SK-N-SH (cell line): Measurements from ENCODE around the gene METTL15. TPM values are rescaled to one million over a fixed set of nuclear protein-coding genes. Genes with fewer than 3 reads are reported as not detected.

ENCODE experiments used
- CTCF ChIA-PET: fragments of 300-600, 350-600 bp; formaldehyde crosslinking; extraction: SDS; loops from one replicate; lab custom pipeline; 2021; lab: Yijun Ruan, JAX
- POLR2A ChIA-PET: fragments of 350-600 bp; sonication (Branson Sonifier 250); formaldehyde crosslinking; extraction: SDS; loops from one replicate; lab custom pipeline; 2020; ENCODE audit warnings: antibody characterized with exemption, inconsistent platforms; lab: Yijun Ruan, JAX
- DNase-seq: peaks from one replicate; pipeline ENCODE4 v3.0.0; 2012
- H2AFZ ChIP-seq: fragments of 200-600 bp; sonication (generic); 2 replicates; pipeline ENCODE4 v1.8.1; 2016; ENCODE audit warnings: antibody characterized with exemption, mild to moderate bottlenecking, low read depth
- H3F3A ChIP-seq: fragments of 200-600 bp; sonication (generic); replicated peaks from 2 replicates; pipeline ENCODE3; 2016; ENCODE audit warnings: antibody characterized with exemption, mild to moderate bottlenecking; ENCODE audit not compliant: insufficient read depth
- H3K27ac ChIP-seq, 2 experiments: fragments of 200-500 bp in 1 of 2; fragments of 200-600 bp in 1 of 2; sonication (Bioruptor generic) in 1 of 2; sonication (generic), shearing (Covaris generic) in 1 of 2; 2 replicates each; pipeline versions ENCODE4 v1.5.1 to v1.6.1; 2014 to 2016; ENCODE audit warnings: low read depth in 2 of 2, inconsistent platforms in 1 of 2, low read length in 1 of 2, mild to moderate bottlenecking in 1 of 2, mixed read lengths in 1 of 2
- H3K27me3 ChIP-seq: fragments of 200-600 bp; sonication (generic), shearing (Covaris generic); 2 replicates; pipeline ENCODE4 v1.6.1; 2016; ENCODE audit warnings: mixed run types; ENCODE audit not compliant: insufficient read depth
- H3K36me3 ChIP-seq, 2 experiments: fragments of 200-500 bp in 1 of 2; fragments of 200-600 bp in 1 of 2; sonication (Bioruptor generic) in 1 of 2; sonication (generic) in 1 of 2; replicated peaks in 1 of 2; 2 replicates each; pipeline versions ENCODE3 to v1.5.1; 2014 to 2016; ENCODE audit warnings: low read length in 1 of 2, mild to moderate bottlenecking in 1 of 2; ENCODE audit not compliant: insufficient read depth in 2 of 2, control insufficient read depth in 1 of 2
- H3K4me1 ChIP-seq, 2 experiments: fragments of 200-500 bp in 1 of 2; fragments of 200-600 bp in 1 of 2; sonication (Bioruptor generic) in 1 of 2; sonication (generic), shearing (Covaris generic) in 1 of 2; 2 replicates each; pipeline versions ENCODE4 v1.5.1 to v1.6.1; 2014 to 2016; ENCODE audit warnings: low read depth in 1 of 2, low read length in 1 of 2, mixed run types in 1 of 2; ENCODE audit not compliant: insufficient read depth in 2 of 2, control insufficient read depth in 1 of 2
- H3K4me2 ChIP-seq: fragments of 200-600 bp; sonication (generic), shearing (Covaris generic); 2 replicates; pipeline ENCODE4 v1.6.1; 2017; ENCODE audit warnings: mixed run types
- H3K4me3 ChIP-seq, 2 experiments: fragments of 200-500 bp in 1 of 2; fragments of 200-600 bp in 1 of 2; sonication (Bioruptor generic) in 1 of 2; sonication (generic), shearing (Covaris generic) in 1 of 2; 2 replicates each; pipeline versions ENCODE4 v1.5.1 to v1.8.1; 2014 to 2016; ENCODE audit warnings: low read depth in 2 of 2, inconsistent platforms in 1 of 2, low read length in 1 of 2, mild to moderate bottlenecking in 1 of 2, mixed read lengths in 1 of 2, moderate library complexity in 1 of 2
- H3K79me2 ChIP-seq: fragments of 200-600 bp; sonication (generic); 2 replicates; pipeline ENCODE4 v1.8.1; 2017; ENCODE audit warnings: mild to moderate bottlenecking; ENCODE audit not compliant: insufficient read depth
- H3K9ac ChIP-seq: fragments of 200-600 bp; sonication (generic); 2 replicates; pipeline ENCODE4 v1.6.1; 2017; ENCODE audit warnings: mixed run types
- H3K9me2 ChIP-seq: fragments of 200-600 bp; sonication (generic); 2 replicates; pipeline ENCODE4 v1.6.1; 2017; ENCODE audit warnings: mixed run types
- H3K9me3 ChIP-seq: fragments of 200-600 bp; sonication (generic); 2 replicates; pipeline ENCODE4 v1.6.1; 2017; ENCODE audit warnings: mixed run types, mild to moderate bottlenecking, moderate library complexity
- H4K20me1 ChIP-seq: fragments of 200-600 bp; sonication (generic); 2 replicates; pipeline ENCODE4 v1.6.1; 2017; ENCODE audit warnings: mild to moderate bottlenecking, mixed run types; ENCODE audit not compliant: insufficient read depth
- CHD2 ChIP-seq: fragments of 150-350 bp; IDR thresholded peaks from 2 replicates; pipeline ENCODE4 v1.6.1; 2018; ENCODE audit warnings: low read length; ENCODE audit not compliant: partially characterized antibody
- ELF1 ChIP-seq: IDR thresholded peaks from 2 replicates; pipeline ENCODE4 v1.4.0; 2012
- GABPA ChIP-seq: IDR thresholded peaks from 2 replicates; pipeline ENCODE4 v1.4.0; 2012; ENCODE audit warnings: low read depth, mild to moderate bottlenecking
- JUND ChIP-seq: IDR thresholded peaks from 2 replicates; pipeline ENCODE4 v1.4.0; 2012
- NFIC ChIP-seq: IDR thresholded peaks from 2 replicates; pipeline ENCODE4 v1.4.0; 2012; ENCODE audit warnings: borderline replicate concordance
- NRF1 ChIP-seq: IDR thresholded peaks from 2 replicates; pipeline ENCODE4 v1.6.1; 2012; ENCODE audit warnings: low read depth, mild to moderate bottlenecking, low read length
- POLR2AphosphoS5 ChIP-seq: IDR thresholded peaks from 2 replicates; pipeline ENCODE4 v1.6.1; 2012; ENCODE audit warnings: low read depth, low read length
- RAD21 ChIP-seq: IDR thresholded peaks from 2 replicates; pipeline ENCODE4 v1.6.1; 2012; ENCODE audit warnings: mild to moderate bottlenecking, low read length
- RFX5 ChIP-seq: IDR thresholded peaks from 2 replicates; pipeline ENCODE4 v1.6.1; 2012; ENCODE audit warnings: mild to moderate bottlenecking, improper control_type of control experiment, low read length
- SIN3A ChIP-seq: IDR thresholded peaks from 2 replicates; pipeline ENCODE4 v1.6.1; 2012; ENCODE audit warnings: low read depth, mild to moderate bottlenecking, low read length, moderate library complexity, borderline replicate concordance
- TCF12 ChIP-seq: IDR thresholded peaks from 2 replicates; pipeline ENCODE4 v1.4.0; 2012
- YY1 ChIP-seq: IDR thresholded peaks from 2 replicates; pipeline ENCODE4 v1.4.0; 2012; ENCODE audit warnings: low read depth, mild to moderate bottlenecking
- WGBS: methylation state at CpG from one replicate; pipeline ENCODE4 v1.1.6; 2017; ENCODE audit warnings: low lambda C conversion rate; 5-methylcytosine and 5-hydroxymethylcytosine counted together
- polyA plus RNA-seq, 3 experiments: library from polyadenylated mRNA; depleted of rRNA; stranded (reverse); fragments of >200 nt; gene quantifications; 2 replicates each; pipeline ENCODE4 v1.2.3, GENCODE V29; 2012
- TF ChIP-seq, protein P1 (sequence below): fragments of 150-350 bp; IDR thresholded peaks from 2 replicates; pipeline ENCODE4 v1.6.1; 2016; ENCODE audit warnings: mild to moderate bottlenecking, low read depth, low read length
- TF ChIP-seq, protein P2 (sequence below): IDR thresholded peaks from 2 replicates; pipeline ENCODE4 v1.6.1; 2012; ENCODE audit warnings: mild to moderate bottlenecking, low read depth, low read length, moderate library complexity
- TF ChIP-seq, protein P3 (sequence below): IDR thresholded peaks from 2 replicates; pipeline ENCODE4; 2012
- TF ChIP-seq, protein P4 (sequence below): IDR thresholded peaks from 2 replicates; pipeline ENCODE4 v1.4.0; 2012; ENCODE audit warnings: low read depth, borderline replicate concordance
- TF ChIP-seq, protein P5 (sequence below): fragments of 200-600 bp; sonication (generic); IDR thresholded peaks from 2 replicates; pipeline ENCODE4 v1.6.1; 2017; ENCODE audit warnings: antibody characterized with exemption, mild to moderate bottlenecking, moderate library complexity

Gene METTL15
- polyA plus RNA-seq, 1 of the 3 experiments (the other 2 are of a cell fraction) = 4.7 TPM

DNA sequence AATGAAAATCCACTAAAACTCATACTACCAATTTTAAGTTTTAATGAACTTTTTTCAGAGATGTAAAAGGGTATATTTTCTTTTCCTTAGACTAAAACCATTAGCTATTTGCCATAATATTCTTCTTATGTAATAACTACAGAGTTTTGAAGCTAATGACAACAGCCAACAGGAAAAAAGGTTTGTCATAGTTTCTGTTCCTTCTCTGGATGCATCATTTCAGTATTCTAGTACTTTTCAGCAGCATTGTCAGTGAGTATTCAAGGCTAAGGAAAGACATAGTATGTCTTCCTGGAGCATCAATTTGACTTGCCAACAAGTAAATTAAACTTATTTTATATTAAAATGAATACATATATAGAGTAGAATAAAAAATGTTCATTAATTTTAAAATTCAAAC is 166.0 kb downstream of the METTL15 start (continued):
- TF ChIP-seq, protein P1, sequence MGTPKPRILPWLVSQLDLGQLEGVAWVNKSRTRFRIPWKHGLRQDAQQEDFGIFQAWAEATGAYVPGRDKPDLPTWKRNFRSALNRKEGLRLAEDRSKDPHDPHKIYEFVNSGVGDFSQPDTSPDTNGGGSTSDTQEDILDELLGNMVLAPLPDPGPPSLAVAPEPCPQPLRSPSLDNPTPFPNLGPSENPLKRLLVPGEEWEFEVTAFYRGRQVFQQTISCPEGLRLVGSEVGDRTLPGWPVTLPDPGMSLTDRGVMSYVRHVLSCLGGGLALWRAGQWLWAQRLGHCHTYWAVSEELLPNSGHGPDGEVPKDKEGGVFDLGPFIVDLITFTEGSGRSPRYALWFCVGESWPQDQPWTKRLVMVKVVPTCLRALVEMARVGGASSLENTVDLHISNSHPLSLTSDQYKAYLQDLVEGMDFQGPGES = no peak
- TF ChIP-seq, protein P2, sequence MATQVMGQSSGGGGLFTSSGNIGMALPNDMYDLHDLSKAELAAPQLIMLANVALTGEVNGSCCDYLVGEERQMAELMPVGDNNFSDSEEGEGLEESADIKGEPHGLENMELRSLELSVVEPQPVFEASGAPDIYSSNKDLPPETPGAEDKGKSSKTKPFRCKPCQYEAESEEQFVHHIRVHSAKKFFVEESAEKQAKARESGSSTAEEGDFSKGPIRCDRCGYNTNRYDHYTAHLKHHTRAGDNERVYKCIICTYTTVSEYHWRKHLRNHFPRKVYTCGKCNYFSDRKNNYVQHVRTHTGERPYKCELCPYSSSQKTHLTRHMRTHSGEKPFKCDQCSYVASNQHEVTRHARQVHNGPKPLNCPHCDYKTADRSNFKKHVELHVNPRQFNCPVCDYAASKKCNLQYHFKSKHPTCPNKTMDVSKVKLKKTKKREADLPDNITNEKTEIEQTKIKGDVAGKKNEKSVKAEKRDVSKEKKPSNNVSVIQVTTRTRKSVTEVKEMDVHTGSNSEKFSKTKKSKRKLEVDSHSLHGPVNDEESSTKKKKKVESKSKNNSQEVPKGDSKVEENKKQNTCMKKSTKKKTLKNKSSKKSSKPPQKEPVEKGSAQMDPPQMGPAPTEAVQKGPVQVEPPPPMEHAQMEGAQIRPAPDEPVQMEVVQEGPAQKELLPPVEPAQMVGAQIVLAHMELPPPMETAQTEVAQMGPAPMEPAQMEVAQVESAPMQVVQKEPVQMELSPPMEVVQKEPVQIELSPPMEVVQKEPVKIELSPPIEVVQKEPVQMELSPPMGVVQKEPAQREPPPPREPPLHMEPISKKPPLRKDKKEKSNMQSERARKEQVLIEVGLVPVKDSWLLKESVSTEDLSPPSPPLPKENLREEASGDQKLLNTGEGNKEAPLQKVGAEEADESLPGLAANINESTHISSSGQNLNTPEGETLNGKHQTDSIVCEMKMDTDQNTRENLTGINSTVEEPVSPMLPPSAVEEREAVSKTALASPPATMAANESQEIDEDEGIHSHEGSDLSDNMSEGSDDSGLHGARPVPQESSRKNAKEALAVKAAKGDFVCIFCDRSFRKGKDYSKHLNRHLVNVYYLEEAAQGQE = no peak
- TF ChIP-seq CHD2 = no peak
- TF ChIP-seq, protein P3, sequence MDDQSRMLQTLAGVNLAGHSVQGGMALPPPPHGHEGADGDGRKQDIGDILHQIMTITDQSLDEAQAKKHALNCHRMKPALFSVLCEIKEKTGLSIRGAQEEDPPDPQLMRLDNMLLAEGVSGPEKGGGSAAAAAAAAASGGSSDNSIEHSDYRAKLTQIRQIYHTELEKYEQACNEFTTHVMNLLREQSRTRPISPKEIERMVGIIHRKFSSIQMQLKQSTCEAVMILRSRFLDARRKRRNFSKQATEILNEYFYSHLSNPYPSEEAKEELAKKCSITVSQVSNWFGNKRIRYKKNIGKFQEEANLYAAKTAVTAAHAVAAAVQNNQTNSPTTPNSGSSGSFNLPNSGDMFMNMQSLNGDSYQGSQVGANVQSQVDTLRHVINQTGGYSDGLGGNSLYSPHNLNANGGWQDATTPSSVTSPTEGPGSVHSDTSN = no peak

DNA sequence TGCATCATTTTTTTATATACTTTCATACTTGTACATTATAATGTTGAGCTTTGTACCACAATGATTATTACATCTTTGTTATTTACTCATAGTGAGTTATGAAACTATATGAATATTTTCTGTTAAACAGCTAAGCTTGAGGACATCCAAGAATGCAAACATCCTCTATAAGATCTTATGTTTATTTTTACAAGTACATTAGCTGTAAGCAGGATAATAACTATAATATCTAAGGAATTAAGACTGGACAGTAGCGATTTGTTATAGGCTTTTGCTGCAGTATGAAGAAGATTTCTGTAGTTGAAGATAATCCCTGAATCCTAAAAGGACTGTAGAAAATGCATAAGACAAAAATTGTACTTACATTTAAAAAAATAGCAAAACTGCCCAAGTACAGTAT is 176.0 kb downstream of the METTL15 start:
- H3K9ac ChIP-seq = no peak overlapping the region
- H3K4me1 ChIP-seq = no peaks in the 10 kb centered on the region
- CTCF ChIA-PET = interaction anchor here (1.4 kb wide), 2 partner anchors 13 to 15 kb away, joined by 4 read pairs; no protein-coding TSS in a partner anchor
- no peaks in the 10 kb centered on the region for H3K9me2 ChIP-seq
- H3K4me2 ChIP-seq = no peak overlapping the region
- no peak for DNase-seq
- H3K79me2 ChIP-seq = no peaks in the 10 kb centered on the region
- H3K27ac ChIP-seq = no peak overlapping the region
- H2AFZ ChIP-seq = no peak overlapping the region
- H4K20me1 ChIP-seq = no peaks in the 10 kb centered on the region
- H3K27me3 ChIP-seq = no peaks in the 10 kb centered on the region
- TF ChIP-seq ELF1 = no peak
- no peak for TF ChIP-seq NFIC
- TF ChIP-seq, protein P4, sequence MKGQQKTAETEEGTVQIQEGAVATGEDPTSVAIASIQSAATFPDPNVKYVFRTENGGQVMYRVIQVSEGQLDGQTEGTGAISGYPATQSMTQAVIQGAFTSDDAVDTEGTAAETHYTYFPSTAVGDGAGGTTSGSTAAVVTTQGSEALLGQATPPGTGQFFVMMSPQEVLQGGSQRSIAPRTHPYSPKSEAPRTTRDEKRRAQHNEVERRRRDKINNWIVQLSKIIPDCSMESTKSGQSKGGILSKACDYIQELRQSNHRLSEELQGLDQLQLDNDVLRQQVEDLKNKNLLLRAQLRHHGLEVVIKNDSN = no peak
- TF ChIP-seq RAD21 = no peak
- no peak for TF ChIP-seq POLR2AphosphoS5
- no peak for TF ChIP-seq TCF12
- no peak for TF ChIP-seq SIN3A
- TF ChIP-seq NRF1 = no peak
- no peak for TF ChIP-seq JUND
- no peak for TF ChIP-seq RFX5
- TF ChIP-seq YY1 = no peak
- no peak for TF ChIP-seq GABPA
- TF ChIP-seq, protein P5, sequence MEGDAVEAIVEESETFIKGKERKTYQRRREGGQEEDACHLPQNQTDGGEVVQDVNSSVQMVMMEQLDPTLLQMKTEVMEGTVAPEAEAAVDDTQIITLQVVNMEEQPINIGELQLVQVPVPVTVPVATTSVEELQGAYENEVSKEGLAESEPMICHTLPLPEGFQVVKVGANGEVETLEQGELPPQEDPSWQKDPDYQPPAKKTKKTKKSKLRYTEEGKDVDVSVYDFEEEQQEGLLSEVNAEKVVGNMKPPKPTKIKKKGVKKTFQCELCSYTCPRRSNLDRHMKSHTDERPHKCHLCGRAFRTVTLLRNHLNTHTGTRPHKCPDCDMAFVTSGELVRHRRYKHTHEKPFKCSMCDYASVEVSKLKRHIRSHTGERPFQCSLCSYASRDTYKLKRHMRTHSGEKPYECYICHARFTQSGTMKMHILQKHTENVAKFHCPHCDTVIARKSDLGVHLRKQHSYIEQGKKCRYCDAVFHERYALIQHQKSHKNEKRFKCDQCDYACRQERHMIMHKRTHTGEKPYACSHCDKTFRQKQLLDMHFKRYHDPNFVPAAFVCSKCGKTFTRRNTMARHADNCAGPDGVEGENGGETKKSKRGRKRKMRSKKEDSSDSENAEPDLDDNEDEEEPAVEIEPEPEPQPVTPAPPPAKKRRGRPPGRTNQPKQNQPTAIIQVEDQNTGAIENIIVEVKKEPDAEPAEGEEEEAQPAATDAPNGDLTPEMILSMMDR = no peak
- H3F3A ChIP-seq = no peaks in the 10 kb centered on the region
- WGBS = 97% methylated on average over 1 of the region's 1 CpG
- H3K9me3 ChIP-seq = no peaks in the 10 kb centered on the region; the same call in 1 of the 2 replicates
- no peak overlapping the region for H3K4me3 ChIP-seq
- peaks cover 0 to 8% of the 10 kb centered on the region in 2 experiments for H3K36me3 ChIP-seq
- POLR2A ChIA-PET = no interaction called here
